Measurements from ENCODE around the gene CYB561.
"Not testable (repeated sequence)": the region's sequence is repeated elsewhere in the genome, so short reads cannot be mapped to it uniquely, and the experiment has no call there.

Gene CYB561

GRCh38 chr17:63478814-63479494, 32.8 kb upstream of the CYB561 start:
- DNase-seq = peak; percentile 81

- no peak for DNase-seq
Observed at GRCh38 chr17:63477480-63478440, 31.7 kb upstream of the CYB561 start.

- DNase-seq = peak; percentile 42
Observed at GRCh38 chr17:63476854-63477479, 30.9 kb upstream of the CYB561 start, which contains the start of gene ACE. TSS of gene ACE (plus strand) at chr17:63477061. CDS start at chr17:63477095, 34 bp downstream.

GRCh38 chr17:63476459-63476853, 30.4 kb upstream of the CYB561 start:
- DNase-seq = no peak

GRCh38 chr17:63475491-63476412, 29.6 kb upstream of the CYB561 start:
- DNase-seq = no peak

GRCh38 chr17:63474586-63475460, 28.7 kb upstream of the CYB561 start:
- DNase-seq = no peak

- DNase-seq = no peak
Observed at GRCh38 chr17:63474174-63474573, 28.1 kb upstream of the CYB561 start.

- not testable (repeated sequence) for DNase-seq
Observed at GRCh38 chr17:63468099-63468498, 22.0 kb upstream of the CYB561 start.

- no peak for DNase-seq
Observed at GRCh38 chr17:63464691-63465236, 18.7 kb upstream of the CYB561 start.

GRCh38 chr17:63463771-63464170, 17.7 kb upstream of the CYB561 start:
- DNase-seq = no peak

GRCh38 chr17:63460018-63460417, 13.9 kb upstream of the CYB561 start:
- DNase-seq = no peak

- DNase-seq = no peak
Observed at GRCh38 chr17:63458478-63458877, 12.4 kb upstream of the CYB561 start.

- no peak for DNase-seq
Observed at GRCh38 chr17:63455417-63455816, 9.3 kb upstream of the CYB561 start.

GRCh38 chr17:63454915-63455314, 8.8 kb upstream of the CYB561 start:
- DNase-seq = no peak

GRCh38 chr17:63454357-63454756, 8.3 kb upstream of the CYB561 start:
- DNase-seq = not testable (repeated sequence)

GRCh38 chr17:63452962-63453551, 7.0 kb upstream of the CYB561 start:
- DNase-seq = no peak

- DNase-seq = no peak
Observed at GRCh38 chr17:63452046-63452961, 6.2 kb upstream of the CYB561 start.

GRCh38 chr17:63451150-63451549, 5.0 kb upstream of the CYB561 start:
- no peak for DNase-seq

GRCh38 chr17:63450551-63450950, 4.4 kb upstream of the CYB561 start:
- DNase-seq = no peak

Measured in activated CD4-positive, alpha-beta T cell treated with anti-CD3 and anti-CD28 coated beads, Interleukin-10, Interleukin-2, amounts not matched to agents 100 ng/mL and 50 ng/mL, durations not matched to agents 16 hours and 8 hours (primary cell).